SK-N-DZ (cell line): ENCODE data around the gene GCHFR.

Source experiments
- DNase-seq: peaks from one replicate; pipeline ENCODE4 v3.0.0-alpha.2; 2015; ENCODE audit warnings: low spot score

GCHFR gene

GRCh38 chr15:40754883-40755811, 8.7 kb upstream of the GCHFR start, which contains the start of gene RMDN3:
Gene RMDN3 (minus strand): TSS chr15:40755254. CDS start chr15:40754783, 471 bp downstream.
- DNase-seq, result peak; percentile 94

GRCh38 chr15:40755812-40756208, 8.1 kb upstream of the GCHFR start:
- DNase-seq, result peak; percentile 54

GRCh38 chr15:40756938-40757337, 6.9 kb upstream of the GCHFR start:
- peak; percentile 99 for DNase-seq

GRCh38 chr15:40759961-40760360, 3.9 kb upstream of the GCHFR start:
- no peak for DNase-seq

GRCh38 chr15:40762919-40763800, 708 bp upstream of the GCHFR start:
- peak; percentile 57 for DNase-seq

- DNase-seq, result no peak
Observed at GRCh38 chr15:40764629-40765103, 798 bp downstream of the GCHFR start.

GRCh38 chr15:40766194-40766815, 2.4 kb downstream of the GCHFR start:
- peak; percentile 54 for DNase-seq

GRCh38 chr15:40766906-40767837, 3.3 kb downstream of the GCHFR start:
- DNase-seq, result no peak

- no peak for DNase-seq
Observed at GRCh38 chr15:40767838-40768500, 4.1 kb downstream of the GCHFR start.

GRCh38 chr15:40768521-40769273, 4.8 kb downstream of the GCHFR start:
- DNase-seq, result no peak

- no peak for DNase-seq
Observed at GRCh38 chr15:40769274-40770146, 5.6 kb downstream of the GCHFR start, which contains the start of gene C15orf62. Gene C15orf62 (plus strand): TSS chr15:40769980. CDS start chr15:40770496, 516 bp downstream.

- peak; percentile 53 for DNase-seq
Observed at GRCh38 chr15:40770147-40770721, 6.4 kb downstream of the GCHFR start.

- DNase-seq, result no peak
Observed at GRCh38 chr15:40771242-40771641, 7.4 kb downstream of the GCHFR start.

- DNase-seq, result no peak
Observed at GRCh38 chr15:40772014-40772413, 8.1 kb downstream of the GCHFR start.

GRCh38 chr15:40773496-40773895, 9.6 kb downstream of the GCHFR start:
- no peak for DNase-seq

- no peak for DNase-seq
Observed at GRCh38 chr15:40773902-40774301, 10.0 kb downstream of the GCHFR start.

- no peak for DNase-seq
Observed at GRCh38 chr15:40775007-40775406, 11.1 kb downstream of the GCHFR start.
